Heart right ventricle (tissue), 16 donors: ENCODE results near the gene SHISA7. TPM values are rescaled to one million over a fixed set of nuclear protein-coding genes. Genes with fewer than 3 reads are reported as not detected.
A peak's percentile ranks its signal among the peaks of the same experiment; 100 is the strongest.

Experiments
- ATAC-seq, 8 donors: fragments of 200-7000 bp; cut with Tn5 transposase; one replicate each; pipeline ENCODE4 v1.9.1; 2020; ENCODE audit warnings: mild to moderate bottlenecking in 8 of 8, moderate library complexity in 8 of 8, moderate number of reproducible peaks in 1 of 8
- DNase-seq, 2 donors: peaks; one replicate each; pipeline ENCODE4 v3.0.0-alpha.2; 2020
- H3K27ac ChIP-seq, 10 donors: fragments of 200-600 bp; sonication (generic) in 2 of 10; one replicate each; pipeline versions ENCODE4 v1.5.0 to v1.8.0; 2020 to 2022; ENCODE audit warnings: mild to moderate bottlenecking in 3 of 10
- H3K27me3 ChIP-seq, 7 donors: fragments of 200-600 bp; one replicate each; pipeline ENCODE4 v1.8.0; 2021 to 2022; ENCODE audit warnings: mild to moderate bottlenecking in 2 of 7
- H3K36me3 ChIP-seq, 9 donors: fragments of 200-600 bp; sonication (generic) in 1 of 9; one replicate each; pipeline versions ENCODE4 v1.5.0 to v1.8.0; 2020 to 2022; ENCODE audit warnings: mild to moderate bottlenecking in 2 of 9
- H3K4me1 ChIP-seq, 9 donors: fragments of 200-600 bp; sonication (generic) in 1 of 9; one replicate each; pipeline versions ENCODE4 v1.5.0 to v1.8.0; 2020 to 2022; ENCODE audit warnings: mild to moderate bottlenecking in 4 of 9
- H3K4me3 ChIP-seq, 10 donors: fragments of 200-600 bp; sonication (generic) in 2 of 10; one replicate each; pipeline versions ENCODE4 v1.5.0 to v1.8.0; 2020 to 2022; ENCODE audit warnings: mild to moderate bottlenecking in 7 of 10, moderate library complexity in 2 of 10
- H3K9me3 ChIP-seq, 11 donors: fragments of 200-600 bp in 10 of 11; sonication (generic) in 2 of 11; one replicate each; pipeline versions ENCODE4 v1.5.0 to v1.8.0; 2013 to 2022; ENCODE audit warnings: mild to moderate bottlenecking in 2 of 11, control low read depth in 1 of 11, moderate library complexity in 1 of 11
- WGBS, 2 donors: extraction: QIAGEN DNeasy Blood & Tissue Kit; methylation state at CpG; one replicate each; pipeline ENCODE4 v1.1.7; 2013; ENCODE audit warnings: inconsistent platforms in 1 of 2; 5-methylcytosine and 5-hydroxymethylcytosine counted together
- intact Hi-C, 10 donors: fragments of 100-400 bp; cut with DNase I; formaldehyde crosslinking; loops; one replicate each; pipeline versions ENCODE4 v1.11.1 to v1.14.2; 2022
- polyA plus RNA-seq, 2 donors: library from polyadenylated mRNA; stranded (reverse); fragments of 200-250 nt; gene quantifications; one replicate each; pipeline ENCODE4 v1.2.3, GENCODE V29; 2013
- total RNA-seq, 10 donors: library from RNA; stranded (reverse); fragmentation: NEBNext Ultra II Directional in 3 of 10; extraction: Animal tissue kit (Norgen Biotek cat#: 25700) in 3 of 10; gene quantifications; one replicate each; pipeline versions ENCODE4 v1.2.1 to v1.2.4, GENCODE V29; 2021 to 2023
- TF ChIP-seq, protein P1 (sequence below), 9 donors: fragments of 200-600 bp; sonication (generic) in 2 of 9; IDR thresholded peaks; one replicate each; pipeline versions ENCODE4 v1.5.0 to v1.8.0; 2021 to 2022; ENCODE audit warnings: antibody characterized with exemption in 9 of 9, mild to moderate bottlenecking in 5 of 9, moderate library complexity in 1 of 9
- donor health status: Arrhythmogenic right ventricular cardiomyopathy.
- donor health status: ischemic (EF 13 %, LVEDD 7.1; RV severe dilation, severe dysfunction).
- donor health status: healthy with polysubstance abuse.
- donor health status: DM: no; HTN: yes; CAD: no.
- donor health status: DM: no; HTN: no; CAD: no.
- donor health status: ischemic (EF 25% LVEDD 6.9; RV normal size, moderate dysfunction).
- donor health status: ischemic (EF 25% LVEDD 5.7; RV mildly dilated, moderate dysfunction).
- donor health status: healthy.
- donor health status: DM: yes; HTN: yes; CAD: no.
- donor health status: Ischemic cardiomyopathy.
- donor health status: ischemic (EF 35%, LVEDD 5.7; RV mildly dilated, moderate dysfunction).
- donor health status: nonischemic (EF 11% LVEDD 7.7; RV severe dilation, severe dysfunction).
- donor health status: DM: yes; HTN: yes; CAD: no.
- donor health status: PGD.
- donor health status: ischemic (EF 29% LVEDD 5.4; RV normal size, mild dysfunction).
- donor health status: nonischemic (EF 23%, LVEDD 6.1; RV moderate dilation, normal function).

The SHISA7 gene
- total and polyA plus RNA-seq, 12 donors = under 0.01 TPM; not detected in 11

DNA sequence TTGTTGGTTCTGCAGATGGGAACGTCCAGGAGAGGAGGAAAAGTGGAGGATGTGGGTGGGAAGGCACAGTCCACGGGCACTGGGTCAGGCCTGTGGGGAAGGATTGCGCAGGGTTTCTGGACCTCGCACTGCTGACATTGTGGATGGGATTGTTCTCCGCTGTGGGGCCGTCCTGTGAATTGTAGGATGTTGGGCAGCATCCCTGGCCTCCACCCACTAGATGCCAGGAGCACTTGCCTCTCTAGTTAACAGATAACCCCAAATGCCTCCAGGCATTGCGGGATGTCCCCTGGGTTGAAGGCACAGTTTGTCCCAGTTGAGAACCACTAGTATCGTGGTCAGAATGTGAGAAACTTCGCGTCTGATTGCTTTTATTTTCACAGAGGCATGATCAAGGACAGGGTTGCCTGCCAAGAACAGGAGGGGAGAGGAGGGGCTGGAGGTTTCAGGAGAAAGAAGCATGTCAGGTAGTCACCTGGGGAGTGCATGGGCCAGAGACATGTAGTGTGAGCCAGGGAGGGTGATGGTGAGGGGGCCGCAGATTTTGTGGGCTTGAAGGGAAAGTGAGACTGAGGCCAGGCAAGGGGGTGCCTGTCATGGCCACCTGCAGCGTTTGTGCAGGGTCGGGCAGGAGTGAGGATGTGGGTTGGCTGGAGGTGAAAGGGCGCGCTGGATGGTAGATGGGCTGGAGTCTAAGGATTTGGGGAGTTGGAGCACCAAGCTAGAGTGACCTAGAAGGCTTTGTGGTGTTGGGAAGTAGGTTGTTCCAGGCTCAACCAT lies 36.5 kb upstream of the SHISA7 start:
- no peak for ATAC-seq
- no peaks in the 10 kb centered on the region for H3K9me3 ChIP-seq
- intact Hi-C loops = no loop called here
- no peak for DNase-seq
- H3K27ac ChIP-seq = peak overlapping the region in 1 of 10 donors; percentile 16
- H3K4me1 ChIP-seq = peaks cover 11 to 56% (median 32%) of the 10 kb centered on the region in 9 donors
- H3K36me3 ChIP-seq = peaks cover 0 to 26% (median 10%) of the 10 kb centered on the region in 9 donors
- TF ChIP-seq, protein P1, sequence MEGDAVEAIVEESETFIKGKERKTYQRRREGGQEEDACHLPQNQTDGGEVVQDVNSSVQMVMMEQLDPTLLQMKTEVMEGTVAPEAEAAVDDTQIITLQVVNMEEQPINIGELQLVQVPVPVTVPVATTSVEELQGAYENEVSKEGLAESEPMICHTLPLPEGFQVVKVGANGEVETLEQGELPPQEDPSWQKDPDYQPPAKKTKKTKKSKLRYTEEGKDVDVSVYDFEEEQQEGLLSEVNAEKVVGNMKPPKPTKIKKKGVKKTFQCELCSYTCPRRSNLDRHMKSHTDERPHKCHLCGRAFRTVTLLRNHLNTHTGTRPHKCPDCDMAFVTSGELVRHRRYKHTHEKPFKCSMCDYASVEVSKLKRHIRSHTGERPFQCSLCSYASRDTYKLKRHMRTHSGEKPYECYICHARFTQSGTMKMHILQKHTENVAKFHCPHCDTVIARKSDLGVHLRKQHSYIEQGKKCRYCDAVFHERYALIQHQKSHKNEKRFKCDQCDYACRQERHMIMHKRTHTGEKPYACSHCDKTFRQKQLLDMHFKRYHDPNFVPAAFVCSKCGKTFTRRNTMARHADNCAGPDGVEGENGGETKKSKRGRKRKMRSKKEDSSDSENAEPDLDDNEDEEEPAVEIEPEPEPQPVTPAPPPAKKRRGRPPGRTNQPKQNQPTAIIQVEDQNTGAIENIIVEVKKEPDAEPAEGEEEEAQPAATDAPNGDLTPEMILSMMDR (IDR thresholded peaks at IDR 0.05) = no peak
- WGBS, 2 donors = 66 to 74% methylated on average over 15 of the region's 15 CpGs
- H3K27me3 ChIP-seq = no peaks in the 10 kb centered on the region
- no peak overlapping the region for H3K4me3 ChIP-seq

DNA sequence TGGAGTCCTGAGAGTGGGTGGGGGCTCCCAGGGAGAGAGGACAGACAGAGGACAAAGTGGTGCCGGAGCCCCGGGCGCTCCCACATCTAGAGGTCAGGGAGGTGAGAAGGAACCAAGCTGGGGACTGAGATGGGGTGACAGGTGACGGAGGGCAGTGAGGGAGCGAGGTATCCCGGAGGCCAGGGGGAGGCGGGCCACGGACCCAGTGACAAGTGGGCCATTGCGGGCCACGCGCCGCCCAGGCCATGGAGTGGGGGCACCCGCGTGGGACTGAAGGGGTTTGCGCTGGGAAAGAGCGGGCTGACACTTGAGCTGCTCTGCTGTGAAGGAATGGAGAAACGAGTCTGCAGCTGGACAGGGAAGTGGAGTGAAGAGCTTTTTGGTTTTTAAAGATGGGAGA lies 35.9 kb upstream of the SHISA7 start:
- Histone ChIP-seq H3K9me3 (no peaks in the 10 kb centered on the region), H3K36me3 (peaks cover 0 to 26% (median 10%) of the 10 kb centered on the region in 9 donors), H3K27ac (peak overlapping the region in 1 of 10 donors; percentile 16), H3K27me3 (no peaks in the 10 kb centered on the region), H3K4me1 (peaks cover 5 to 50% (median 26%) of the 10 kb centered on the region in 9 donors), H3K4me3 (no peak overlapping the region)
- 79 to 81% methylated on average over 17 of the region's 17 CpGs for WGBS, 2 donors
- TF ChIP-seq, protein P1 (IDR thresholded peaks at IDR 0.05) = no peak
- no peak for DNase-seq
- intact Hi-C loops = no loop called here
- no peak for ATAC-seq

DNA sequence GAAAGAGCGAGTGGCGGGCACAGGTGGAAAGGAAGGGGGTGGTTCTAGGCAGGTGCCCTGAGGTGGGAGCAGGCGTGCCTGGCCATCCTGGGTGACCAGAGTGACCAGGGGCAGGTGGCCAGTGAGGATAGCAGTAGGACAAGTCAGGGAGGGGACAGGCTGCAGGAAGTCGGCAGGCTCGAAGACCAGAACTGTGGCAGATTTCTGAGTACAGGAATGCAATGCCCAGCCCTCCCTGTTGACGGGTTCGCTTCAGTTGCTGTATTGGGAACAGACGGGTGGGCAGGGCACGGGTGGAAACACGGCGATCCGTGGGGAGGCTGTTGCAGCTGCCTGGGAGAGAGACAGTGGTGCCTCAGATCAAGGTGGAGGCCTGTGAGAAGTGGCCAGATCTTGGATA lies 35.3 kb upstream of the SHISA7 start:
- TF ChIP-seq, protein P1 (IDR thresholded peaks at IDR 0.05) = no peak
- intact Hi-C loops = no loop called here
- Histone ChIP-seq H3K9me3 (no peaks in the 10 kb centered on the region), H3K27me3 (no peaks in the 10 kb centered on the region), H3K4me1 (peaks cover 3 to 43% (median 20%) of the 10 kb centered on the region in 9 donors), H3K4me3 (no peak overlapping the region), H3K36me3 (peaks cover 0 to 22% (median 10%) of the 10 kb centered on the region in 9 donors), H3K27ac (no peak overlapping the region)
- no peak for DNase-seq
- no peak for ATAC-seq
- WGBS, 2 donors = 83 to 86% methylated on average over 12 of the region's 12 CpGs

DNA sequence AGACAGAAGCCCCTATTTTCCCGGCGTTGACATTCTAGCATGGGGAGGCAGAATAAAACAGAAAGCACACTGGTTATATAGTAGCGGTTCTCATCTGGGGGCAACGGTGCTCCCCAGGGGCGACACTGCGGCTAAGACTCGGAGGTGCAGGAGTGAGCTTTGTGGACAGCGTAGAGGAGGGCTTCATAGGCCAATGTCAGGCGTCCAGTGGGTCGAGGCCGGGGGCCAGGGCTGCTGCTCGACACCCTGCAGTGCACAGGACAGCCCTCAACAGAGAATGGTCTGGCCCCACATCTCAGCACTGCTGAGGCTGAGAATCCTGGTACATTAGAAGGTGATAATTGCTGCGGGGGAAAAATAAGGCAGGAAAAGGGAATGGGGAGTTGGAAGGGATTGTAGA lies 34.8 kb upstream of the SHISA7 start:
- no peak for ATAC-seq
- peak overlapping the region in 1 of 10 donors; percentile 93 for H3K27ac ChIP-seq

More for the DNA sequence above, 34.8 kb upstream of the SHISA7 start:
- H3K4me3 ChIP-seq = peak overlapping the region in 6 of 10 donors; percentile 64 to 71 (median 68)
- DNase-seq = no peak
- H3K9me3 ChIP-seq = no peaks in the 10 kb centered on the region
- intact Hi-C loops = no loop called here
- peaks cover 0 to 19% (median 9%) of the 10 kb centered on the region in 9 donors for H3K36me3 ChIP-seq
- peaks cover 3 to 39% (median 19%) of the 10 kb centered on the region in 9 donors for H3K4me1 ChIP-seq
- WGBS, 2 donors = 80 to 84% methylated on average over 13 of the region's 13 CpGs
- H3K27me3 ChIP-seq = no peaks in the 10 kb centered on the region
- TF ChIP-seq, protein P1 (IDR thresholded peaks at IDR 0.05) = no peak
